SK-N-SH (cell line): ENCODE measurements around the gene LIMS1.

Experiments used
- CTCF ChIP-seq: fragments of 200-600 bp; sonication (generic); IDR thresholded peaks from 2 replicates; pipeline ENCODE4 v1.6.1; 2017; ENCODE audit warnings: antibody characterized with exemption, mild to moderate bottlenecking, moderate library complexity
- RAD21 ChIP-seq: IDR thresholded peaks from 2 replicates; pipeline ENCODE4 v1.6.1; 2012; ENCODE audit warnings: mild to moderate bottlenecking, low read length
- RCOR1 ChIP-seq: fragments of 150-350 bp; IDR thresholded peaks from 2 replicates; pipeline ENCODE4 v1.6.1; 2017; ENCODE audit warnings: antibody characterized with exemption, low read length
- USF1 ChIP-seq: IDR thresholded peaks from 2 replicates; pipeline ENCODE4 v1.4.0; 2012; ENCODE audit warnings: low read depth, borderline replicate concordance

- TF ChIP-seq CTCF = no peak
- TF ChIP-seq RCOR1 = no peak
- TF ChIP-seq USF1 = no peak
- TF ChIP-seq RAD21 = no peak
Observed at GRCh38 chr2:108573061-108573460, 38.8 kb downstream of the LIMS1 start.
